Astrocyte of the cerebellum (primary cell): Measurements from ENCODE around the gene C2CD2.

ENCODE experiments used
- DNase-seq: peaks from one replicate; pipeline ENCODE4 v3.0.0-alpha.2; 2011; ENCODE audit warnings: low read depth
- H3K4me3 ChIP-seq: 2 replicates; pipeline ENCODE4 v1.5.1; 2011; ENCODE audit warnings: mild to moderate bottlenecking, low read depth, low read length, moderate library complexity
- in situ Hi-C: cut with HindIII; loops from 2 replicates; pipeline ENCODE4 v1.10.0; 2017; ENCODE audit warnings: low sequenced_read_pairs
- TF ChIP-seq, protein P1 (sequence below): IDR thresholded peaks from 2 replicates; pipeline ENCODE4 v1.5.1; 2012; ENCODE audit warnings: low read length, low read depth, moderate library complexity, mild to moderate bottlenecking; ENCODE audit errors: missing control alignments

Gene C2CD2

DNA sequence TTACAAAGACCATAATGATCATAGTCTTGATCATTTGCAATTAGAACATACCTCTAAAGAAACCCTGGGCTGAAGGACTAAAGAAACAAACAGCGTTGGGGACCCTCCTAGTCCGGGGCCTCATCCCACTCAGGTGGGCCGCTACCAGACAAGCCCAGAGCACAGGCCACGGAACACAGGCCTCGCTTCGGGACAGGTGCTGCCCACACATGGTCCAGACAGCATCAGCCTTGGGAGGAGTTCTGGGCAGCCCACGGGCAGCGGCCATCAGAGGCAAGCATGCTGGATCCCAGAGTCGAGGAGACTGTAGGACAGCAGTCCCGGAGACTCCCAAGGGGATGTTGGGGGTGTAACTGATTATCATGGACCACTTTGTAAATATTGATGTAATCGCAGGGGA, 4.9 kb downstream of the C2CD2 start:
- in situ Hi-C loops, result loop anchor here (25.0 kb wide), 2 partner anchors 138 to 337 kb away; no protein-coding TSS in a partner anchor
- TF ChIP-seq, protein P1, sequence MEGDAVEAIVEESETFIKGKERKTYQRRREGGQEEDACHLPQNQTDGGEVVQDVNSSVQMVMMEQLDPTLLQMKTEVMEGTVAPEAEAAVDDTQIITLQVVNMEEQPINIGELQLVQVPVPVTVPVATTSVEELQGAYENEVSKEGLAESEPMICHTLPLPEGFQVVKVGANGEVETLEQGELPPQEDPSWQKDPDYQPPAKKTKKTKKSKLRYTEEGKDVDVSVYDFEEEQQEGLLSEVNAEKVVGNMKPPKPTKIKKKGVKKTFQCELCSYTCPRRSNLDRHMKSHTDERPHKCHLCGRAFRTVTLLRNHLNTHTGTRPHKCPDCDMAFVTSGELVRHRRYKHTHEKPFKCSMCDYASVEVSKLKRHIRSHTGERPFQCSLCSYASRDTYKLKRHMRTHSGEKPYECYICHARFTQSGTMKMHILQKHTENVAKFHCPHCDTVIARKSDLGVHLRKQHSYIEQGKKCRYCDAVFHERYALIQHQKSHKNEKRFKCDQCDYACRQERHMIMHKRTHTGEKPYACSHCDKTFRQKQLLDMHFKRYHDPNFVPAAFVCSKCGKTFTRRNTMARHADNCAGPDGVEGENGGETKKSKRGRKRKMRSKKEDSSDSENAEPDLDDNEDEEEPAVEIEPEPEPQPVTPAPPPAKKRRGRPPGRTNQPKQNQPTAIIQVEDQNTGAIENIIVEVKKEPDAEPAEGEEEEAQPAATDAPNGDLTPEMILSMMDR, result no peak
- no peak for DNase-seq
- no peak overlapping the region for H3K4me3 ChIP-seq

DNA sequence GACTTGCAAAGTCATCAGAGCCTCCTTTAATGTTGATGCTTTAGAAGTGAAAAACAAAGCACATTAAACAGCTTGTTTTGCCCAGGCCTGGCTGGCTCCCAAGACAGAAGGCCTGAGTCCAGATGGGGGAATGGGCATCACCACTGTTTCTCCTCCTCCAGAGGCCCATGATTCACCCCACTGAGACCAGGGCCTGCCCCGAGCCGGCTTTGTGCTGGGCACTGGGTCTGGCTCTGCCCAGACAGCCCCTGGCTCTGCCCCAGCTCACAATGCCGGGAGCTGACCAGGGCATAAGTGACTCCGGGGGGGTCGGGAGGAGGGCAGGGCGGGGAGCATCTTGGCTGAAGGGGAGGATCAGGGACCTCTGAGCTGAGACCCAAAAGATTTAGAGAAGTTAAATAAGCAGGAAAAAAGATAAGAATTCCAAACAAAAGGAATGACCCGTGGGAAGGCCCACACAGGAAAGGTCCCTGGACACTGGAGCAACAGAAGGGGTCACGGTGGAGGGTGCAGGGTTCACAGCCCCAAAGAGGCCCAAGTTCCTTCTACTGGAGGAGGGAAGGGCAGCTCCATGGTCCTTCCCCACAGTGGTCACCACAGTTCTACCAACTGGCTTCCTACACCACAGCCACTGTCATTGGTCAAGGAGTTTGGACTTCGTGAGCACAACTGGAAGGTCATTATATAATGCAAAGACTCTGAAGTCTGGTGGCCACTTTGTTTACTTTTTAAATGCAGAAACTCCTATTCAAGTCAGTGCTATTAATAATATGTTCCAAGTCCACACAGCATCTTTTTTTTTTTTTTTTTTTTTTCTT, 5.5 kb downstream of the C2CD2 start:
- DNase-seq, result no peak
- TF ChIP-seq, protein P1, result no peak
- in situ Hi-C loops, result loop anchor here (25.0 kb wide), 2 partner anchors 139 to 336 kb away; no protein-coding TSS in a partner anchor
- no peak overlapping the region for H3K4me3 ChIP-seq

DNA sequence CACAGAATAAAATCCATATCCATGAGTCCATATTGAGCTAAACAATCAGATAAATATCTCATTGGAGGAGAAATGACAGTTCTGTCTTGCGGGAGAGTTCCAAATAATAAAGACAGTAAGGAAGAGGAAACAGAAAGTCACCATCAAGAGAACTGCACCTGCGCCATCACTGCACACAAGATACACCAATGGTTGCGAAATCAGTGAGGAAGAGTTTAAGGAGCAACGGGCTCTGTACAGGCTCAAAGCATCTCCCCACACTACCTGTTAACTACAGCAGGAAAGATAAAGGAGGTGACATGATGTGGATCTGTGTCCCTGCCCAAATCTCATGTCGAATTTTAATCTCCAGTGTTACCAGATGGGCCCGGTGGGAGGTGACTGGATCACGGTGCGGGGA, 7.8 kb downstream of the C2CD2 start:
- TF ChIP-seq, protein P1, result no peak
- in situ Hi-C loops, result loop anchor here (25.0 kb wide), 2 partner anchors 141 to 334 kb away; no protein-coding TSS in a partner anchor
- no peak overlapping the region for H3K4me3 ChIP-seq
- no peak for DNase-seq

DNA sequence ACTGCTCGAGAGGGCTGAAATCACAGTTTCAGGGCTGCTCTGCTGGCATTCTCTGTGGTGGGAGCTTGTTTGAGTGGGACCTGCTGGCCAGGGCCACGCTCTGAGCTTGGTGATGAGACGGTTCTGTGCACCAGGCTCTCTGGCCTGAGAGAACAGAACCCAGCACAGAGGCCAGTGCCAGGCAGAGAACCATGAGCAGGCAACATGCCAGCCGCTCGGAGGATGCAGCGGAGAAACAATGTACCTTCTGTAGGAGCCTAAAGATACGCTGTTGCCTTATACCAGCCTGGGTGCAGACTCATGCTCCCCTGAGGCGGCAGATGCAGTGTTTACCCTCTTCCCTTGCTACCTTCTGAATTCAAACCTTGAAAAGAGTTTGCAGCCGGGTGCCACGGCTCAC, 10.0 kb downstream of the C2CD2 start:
- no peak overlapping the region for H3K4me3 ChIP-seq
- no peak for DNase-seq
- in situ Hi-C loops, result loop anchor here (25.0 kb wide), 2 partner anchors 143 to 332 kb away; no protein-coding TSS in a partner anchor
- TF ChIP-seq, protein P1, result no peak

DNA sequence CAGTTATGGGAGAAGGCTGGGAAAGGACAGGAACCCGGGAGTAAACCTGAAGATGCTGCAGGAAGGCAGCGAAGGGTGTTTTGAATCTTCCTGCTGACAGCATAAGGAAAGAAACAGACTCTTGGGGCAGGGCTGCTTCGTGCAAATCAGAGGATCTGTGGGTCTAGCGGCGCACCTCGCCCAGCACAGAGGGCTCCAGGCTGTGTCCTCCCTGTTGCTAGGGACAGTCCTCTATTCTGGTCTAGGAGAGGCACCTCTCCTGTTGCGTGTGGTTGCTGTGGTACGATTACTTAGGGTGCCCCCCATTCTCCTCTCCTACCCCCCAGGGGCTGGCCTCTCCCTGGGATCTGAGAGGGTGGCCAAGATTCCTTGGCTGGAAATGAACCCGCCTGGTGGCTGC, 11.4 kb downstream of the C2CD2 start:
- DNase-seq, result no peak
- no peak overlapping the region for H3K4me3 ChIP-seq
- in situ Hi-C loops, result loop anchor here (25.0 kb wide), 2 partner anchors 145 to 330 kb away; no protein-coding TSS in a partner anchor
- TF ChIP-seq, protein P1, result no peak

DNA sequence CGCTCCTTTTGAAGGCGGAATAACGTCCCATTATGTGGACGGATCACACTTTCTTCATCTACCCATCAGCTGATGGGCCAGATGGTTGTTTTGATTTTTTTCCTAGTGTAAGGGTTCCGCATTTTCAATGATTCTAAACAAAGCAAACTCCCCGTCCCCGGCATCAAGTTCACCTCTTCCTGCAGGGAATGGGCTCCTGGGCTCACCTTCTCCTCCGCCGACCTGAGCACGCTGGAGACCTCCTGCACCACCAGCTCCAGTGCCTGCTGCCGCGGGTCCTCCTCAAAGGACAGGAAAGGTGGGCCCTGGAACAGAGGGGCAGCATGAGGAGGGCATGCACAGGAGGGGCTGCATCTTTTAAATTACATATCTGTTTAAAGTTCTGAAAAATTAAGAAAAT, 11.9 kb downstream of the C2CD2 start:
- DNase-seq, result no peak
- H3K4me3 ChIP-seq, result no peak overlapping the region
- TF ChIP-seq, protein P1, result no peak
- in situ Hi-C loops, result loop anchor here (25.0 kb wide), 2 partner anchors 145 to 330 kb away; no protein-coding TSS in a partner anchor
